Peyer's patch (tissue), 4 donors: ENCODE data around the gene OR51A7.

Experiments
- POLR2A ChIP-seq, 2 donors: fragments of 450-650 bp; IDR thresholded peaks; one replicate each; pipeline ENCODE4 v1.5.1; 2017; ENCODE audit warnings: antibody characterized with exemption in 2 of 2, mild to moderate bottlenecking in 2 of 2, moderate library complexity in 2 of 2
- TF ChIP-seq, protein P1 (sequence below), 6 experiments: fragments of 450-650 bp in 4 of 6; fragments of 200-600 bp in 2 of 6; sonication (generic) in 1 of 6; IDR thresholded peaks; one replicate each; pipeline ENCODE4 v1.5.1; 2017 to 2019; ENCODE audit warnings: antibody characterized with exemption in 6 of 6, mild to moderate bottlenecking in 3 of 6, moderate library complexity in 1 of 6

DNA sequence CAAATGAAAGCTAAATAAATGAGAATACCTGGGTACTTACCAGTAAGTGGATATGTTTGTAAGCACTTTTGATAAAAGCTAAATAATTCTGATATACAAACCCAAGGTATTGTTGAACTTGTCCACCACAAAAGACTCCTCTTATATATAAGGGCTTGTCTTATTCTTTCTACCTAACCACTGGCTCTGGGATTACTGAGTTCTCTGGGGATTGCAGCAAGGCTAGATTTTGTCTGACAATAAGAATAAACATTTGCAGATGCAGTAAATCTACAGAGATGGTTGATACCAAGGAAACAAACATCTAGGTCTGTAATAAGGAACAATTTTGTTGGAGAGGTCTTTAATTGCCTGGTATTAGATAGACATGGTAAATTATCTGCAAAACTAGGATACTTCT lies 43.9 kb downstream of the OR51A7 start, which contains the start of gene OR51A4:
- TF ChIP-seq, protein P1, sequence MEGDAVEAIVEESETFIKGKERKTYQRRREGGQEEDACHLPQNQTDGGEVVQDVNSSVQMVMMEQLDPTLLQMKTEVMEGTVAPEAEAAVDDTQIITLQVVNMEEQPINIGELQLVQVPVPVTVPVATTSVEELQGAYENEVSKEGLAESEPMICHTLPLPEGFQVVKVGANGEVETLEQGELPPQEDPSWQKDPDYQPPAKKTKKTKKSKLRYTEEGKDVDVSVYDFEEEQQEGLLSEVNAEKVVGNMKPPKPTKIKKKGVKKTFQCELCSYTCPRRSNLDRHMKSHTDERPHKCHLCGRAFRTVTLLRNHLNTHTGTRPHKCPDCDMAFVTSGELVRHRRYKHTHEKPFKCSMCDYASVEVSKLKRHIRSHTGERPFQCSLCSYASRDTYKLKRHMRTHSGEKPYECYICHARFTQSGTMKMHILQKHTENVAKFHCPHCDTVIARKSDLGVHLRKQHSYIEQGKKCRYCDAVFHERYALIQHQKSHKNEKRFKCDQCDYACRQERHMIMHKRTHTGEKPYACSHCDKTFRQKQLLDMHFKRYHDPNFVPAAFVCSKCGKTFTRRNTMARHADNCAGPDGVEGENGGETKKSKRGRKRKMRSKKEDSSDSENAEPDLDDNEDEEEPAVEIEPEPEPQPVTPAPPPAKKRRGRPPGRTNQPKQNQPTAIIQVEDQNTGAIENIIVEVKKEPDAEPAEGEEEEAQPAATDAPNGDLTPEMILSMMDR (IDR thresholded peaks at IDR 0.05): no peak
- TF ChIP-seq POLR2A (IDR thresholded peaks at IDR 0.05): no peak
